Measurements from ENCODE around the gene DMTF1.

DMTF1 gene

GRCh38 chr7:87140271-87140748 is 11.9 kb upstream of the DMTF1 start:
- H3K4me3 ChIP-seq (ENCODE audit: low read depth, low read length) = no peak overlapping the region
- DNase-seq (ENCODE audit: low read depth) = no peak

GRCh38 chr7:87144173-87144657 is 8.0 kb upstream of the DMTF1 start:
- no peak overlapping the region for H3K4me3 ChIP-seq (ENCODE audit: low read depth, low read length)
- DNase-seq (ENCODE audit: low read depth) = no peak

GRCh38 chr7:87146740-87147386 is 5.4 kb upstream of the DMTF1 start:
- no peak overlapping the region for H3K4me3 ChIP-seq (ENCODE audit: low read depth, low read length)
- DNase-seq (ENCODE audit: low read depth) = no peak

- H3K4me3 ChIP-seq (ENCODE audit: low read depth, low read length) = no peak overlapping the region
- DNase-seq (ENCODE audit: low read depth) = no peak
Measured at GRCh38 chr7:87147500-87147899, 4.8 kb upstream of the DMTF1 start.

- peak; percentile 4 for DNase-seq (ENCODE audit: low read depth)
Measured at GRCh38 chr7:87148332-87148955, 3.8 kb upstream of the DMTF1 start.

GRCh38 chr7:87151002-87151728 is 1.1 kb upstream of the DMTF1 start:
- no peak for DNase-seq (ENCODE audit: low read depth)
- peak overlapping the region; percentile 86 for H3K4me3 ChIP-seq (ENCODE audit: low read depth, low read length)

More at GRCh38 chr7:87148332-87148955, 3.8 kb upstream of the DMTF1 start:
- no peak overlapping the region for H3K4me3 ChIP-seq (ENCODE audit: low read depth, low read length)

- H3K4me3 ChIP-seq (ENCODE audit: low read depth, low read length) = peak overlapping the region; percentile 86
- DNase-seq (ENCODE audit: low read depth) = no peak
Measured at GRCh38 chr7:87151729-87152111, 533 bp upstream of the DMTF1 start.

- peak overlapping the region; percentile 86 for H3K4me3 ChIP-seq (ENCODE audit: low read depth, low read length)
- DNase-seq (ENCODE audit: low read depth) = no peak
Measured at GRCh38 chr7:87152897-87153641, 816 bp downstream of the DMTF1 start.

- H3K4me3 ChIP-seq (ENCODE audit: low read depth, low read length) = peak overlapping the region; percentile 86
- no peak for DNase-seq (ENCODE audit: low read depth)
Measured at GRCh38 chr7:87154166-87154565, 1.9 kb downstream of the DMTF1 start.

- H3K4me3 ChIP-seq (ENCODE audit: low read depth, low read length) = peak overlapping the region; percentile 86
- no peak for DNase-seq (ENCODE audit: low read depth)
Measured at GRCh38 chr7:87154569-87154968, 2.3 kb downstream of the DMTF1 start.

GRCh38 chr7:87155788-87156187 is 3.5 kb downstream of the DMTF1 start:
- H3K4me3 ChIP-seq (ENCODE audit: low read depth, low read length) = no peak overlapping the region
- DNase-seq (ENCODE audit: low read depth) = no peak

GRCh38 chr7:87156709-87157108 is 4.5 kb downstream of the DMTF1 start:
- DNase-seq (ENCODE audit: low read depth) = no peak
- no peak overlapping the region for H3K4me3 ChIP-seq (ENCODE audit: low read depth, low read length)

- H3K4me3 ChIP-seq (ENCODE audit: low read depth, low read length) = no peak overlapping the region
- no peak for DNase-seq (ENCODE audit: low read depth)
Measured at GRCh38 chr7:87159538-87159937, 7.3 kb downstream of the DMTF1 start.

- no peak for DNase-seq (ENCODE audit: low read depth)
- H3K4me3 ChIP-seq (ENCODE audit: low read depth, low read length) = no peak overlapping the region
Measured at GRCh38 chr7:87164433-87164832, 12.2 kb downstream of the DMTF1 start.

GRCh38 chr7:87170828-87171227 is 18.6 kb downstream of the DMTF1 start:
- no peak for DNase-seq (ENCODE audit: low read depth)
- no peak overlapping the region for H3K4me3 ChIP-seq (ENCODE audit: low read depth, low read length)

- no peak overlapping the region for H3K4me3 ChIP-seq (ENCODE audit: low read depth, low read length)
- no peak for DNase-seq (ENCODE audit: low read depth)
Measured at GRCh38 chr7:87171282-87171934, 19.2 kb downstream of the DMTF1 start.

GRCh38 chr7:87173471-87173870 is 21.2 kb downstream of the DMTF1 start:
- H3K4me3 ChIP-seq (ENCODE audit: low read depth, low read length) = no peak overlapping the region
- no peak for DNase-seq (ENCODE audit: low read depth)

- no peak overlapping the region for H3K4me3 ChIP-seq (ENCODE audit: low read depth, low read length)
- DNase-seq (ENCODE audit: low read depth) = no peak
Measured at GRCh38 chr7:87178320-87178719, 26.1 kb downstream of the DMTF1 start.

- no peak for DNase-seq (ENCODE audit: low read depth)
- no peak overlapping the region for H3K4me3 ChIP-seq (ENCODE audit: low read depth, low read length)
Measured at GRCh38 chr7:87179180-87179579, 26.9 kb downstream of the DMTF1 start.

All from skeletal muscle cell (primary cell).